Dendritic cell treated with granulocyte-macrophage colony-stimulating factor and Interleukin-4, amounts not matched to agents 40 ng/mL and 50 ng/mL, for 4 days (primary cell): ENCODE data around the gene ARHGAP18.
A peak's percentile ranks its signal among the peaks of the same experiment; 100 is the strongest.

ENCODE experiments used
- H3K27ac Mint-ChIP-seq: one replicate; pipeline ENCODE4 v1.8.0; 2022; ENCODE audit warnings: mild to moderate bottlenecking, mixed read lengths
- H3K27me3 Mint-ChIP-seq: one replicate; pipeline ENCODE4 v1.8.0; 2022; ENCODE audit warnings: mild to moderate bottlenecking, mixed read lengths
- H3K36me3 Mint-ChIP-seq: one replicate; pipeline ENCODE4 v1.8.0; 2022; ENCODE audit warnings: low read depth, mixed read lengths
- H3K4me1 Mint-ChIP-seq: one replicate; pipeline ENCODE4 v1.8.0; 2022; ENCODE audit warnings: low read depth, mixed read lengths
- H3K4me3 Mint-ChIP-seq: one replicate; pipeline ENCODE4 v1.8.0; 2022; ENCODE audit warnings: mild to moderate bottlenecking, moderate library complexity, mixed read lengths
- H3K9me3 Mint-ChIP-seq: one replicate; pipeline ENCODE4 v1.8.0; 2022; ENCODE audit warnings: mixed read lengths
- intact Hi-C: fragments of 100-400 bp; cut with micrococcal nuclease; formaldehyde crosslinking; loops from one replicate; pipeline ENCODE4 v1.15.0; 2022

The ARHGAP18 gene, protein sequence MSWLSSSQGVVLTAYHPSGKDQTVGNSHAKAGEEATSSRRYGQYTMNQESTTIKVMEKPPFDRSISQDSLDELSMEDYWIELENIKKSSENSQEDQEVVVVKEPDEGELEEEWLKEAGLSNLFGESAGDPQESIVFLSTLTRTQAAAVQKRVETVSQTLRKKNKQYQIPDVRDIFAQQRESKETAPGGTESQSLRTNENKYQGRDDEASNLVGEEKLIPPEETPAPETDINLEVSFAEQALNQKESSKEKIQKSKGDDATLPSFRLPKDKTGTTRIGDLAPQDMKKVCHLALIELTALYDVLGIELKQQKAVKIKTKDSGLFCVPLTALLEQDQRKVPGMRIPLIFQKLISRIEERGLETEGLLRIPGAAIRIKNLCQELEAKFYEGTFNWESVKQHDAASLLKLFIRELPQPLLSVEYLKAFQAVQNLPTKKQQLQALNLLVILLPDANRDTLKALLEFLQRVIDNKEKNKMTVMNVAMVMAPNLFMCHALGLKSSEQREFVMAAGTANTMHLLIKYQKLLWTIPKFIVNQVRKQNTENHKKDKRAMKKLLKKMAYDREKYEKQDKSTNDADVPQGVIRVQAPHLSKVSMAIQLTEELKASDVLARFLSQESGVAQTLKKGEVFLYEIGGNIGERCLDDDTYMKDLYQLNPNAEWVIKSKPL

GRCh38 chr6:129709769-129710449 lies at the start of gene ARHGAP18:
TSS of gene ARHGAP18 (minus strand) at chr6:129710177. CDS start at chr6:129710136, 41 bp downstream.
- Mint-ChIP-seq H3K36me3 (peaks cover 51% of the 10 kb centered on the region), H3K9me3 (no peaks in the 10 kb centered on the region), H3K27ac (peak within 1 kb of the TSS; percentile 87), H3K27me3 (no peaks in the 10 kb centered on the region), H3K4me3 (peak within 1 kb of the TSS; percentile 96), H3K4me1 (peaks cover 39% of the 10 kb centered on the region)
- intact Hi-C loops: loop anchor here (1.0 to 5.0 kb wide), 2 partner anchors 38 to 68 kb away; no protein-coding TSS in a partner anchor

GRCh38 chr6:129755787-129756186 lies 45.8 kb upstream of the ARHGAP18 start:
- Mint-ChIP-seq H3K4me3 (no peak overlapping the region), H3K27ac (no peak overlapping the region), H3K4me1 (peaks cover 5% of the 10 kb centered on the region), H3K27me3 (peaks cover 3% of the 10 kb centered on the region), H3K9me3 (no peaks in the 10 kb centered on the region), H3K36me3 (no peaks in the 10 kb centered on the region)
- intact Hi-C loops: no loop called here

DNA sequence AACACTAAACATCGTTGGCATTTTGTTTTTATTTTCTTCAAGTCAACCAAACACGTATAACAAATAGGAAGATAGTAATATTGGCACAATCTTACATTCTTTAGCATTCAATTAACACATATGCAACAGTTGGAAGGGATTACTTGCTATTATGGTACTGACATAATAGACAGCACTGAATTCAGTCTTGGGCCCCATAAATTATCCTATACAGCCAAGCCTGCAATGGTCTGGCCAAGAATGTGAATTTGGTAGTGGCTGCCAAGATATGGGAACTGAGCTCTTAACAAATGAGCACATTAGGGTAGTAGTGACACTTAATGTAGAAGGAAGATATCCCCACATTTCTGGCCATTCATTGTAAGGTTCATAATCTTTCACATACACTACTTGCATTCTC lies 44.8 kb upstream of the ARHGAP18 start:
- Mint-ChIP-seq H3K4me1 (peaks cover 9% of the 10 kb centered on the region), H3K27me3 (peaks cover 1% of the 10 kb centered on the region), H3K36me3 (no peaks in the 10 kb centered on the region), H3K9me3 (no peaks in the 10 kb centered on the region), H3K27ac (no peak overlapping the region), H3K4me3 (no peak overlapping the region)
- intact Hi-C loops: no loop called here

- no peaks in the 10 kb centered on the region for H3K9me3 Mint-ChIP-seq
- H3K27me3 Mint-ChIP-seq: peaks cover 1% of the 10 kb centered on the region
- intact Hi-C loops: no loop called here
- no peak overlapping the region for H3K27ac Mint-ChIP-seq
- peaks cover 22% of the 10 kb centered on the region for H3K4me1 Mint-ChIP-seq
- H3K36me3 Mint-ChIP-seq: no peaks in the 10 kb centered on the region
- H3K4me3 Mint-ChIP-seq: no peak overlapping the region
Measured at GRCh38 chr6:129753422-129753821, 43.4 kb upstream of the ARHGAP18 start.

DNA sequence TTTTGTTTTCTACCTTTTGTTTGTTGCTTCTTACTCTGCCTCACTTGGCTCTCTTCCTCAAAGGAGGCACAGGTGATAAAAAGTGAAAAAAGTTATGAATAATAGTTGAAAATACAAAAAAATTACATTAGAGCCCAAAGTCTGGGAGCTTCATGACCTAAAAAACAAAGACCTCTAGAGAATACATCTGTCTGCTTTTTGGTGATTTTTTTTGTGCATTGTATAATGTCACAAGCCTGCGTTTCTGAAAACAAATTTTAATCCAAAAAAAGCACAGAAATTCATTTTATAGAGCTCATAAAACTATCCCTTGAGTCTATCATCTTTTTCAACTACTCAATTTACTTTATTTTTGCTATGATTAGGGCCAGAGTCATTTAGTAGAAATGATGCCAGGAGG lies 41.4 kb upstream of the ARHGAP18 start:
- Mint-ChIP-seq H3K27ac (no peak overlapping the region), H3K4me1 (peaks cover 26% of the 10 kb centered on the region), H3K4me3 (no peak overlapping the region), H3K9me3 (no peaks in the 10 kb centered on the region), H3K27me3 (peaks cover under 1% of the 10 kb centered on the region), H3K36me3 (no peaks in the 10 kb centered on the region)
- intact Hi-C loops: no loop called here

DNA sequence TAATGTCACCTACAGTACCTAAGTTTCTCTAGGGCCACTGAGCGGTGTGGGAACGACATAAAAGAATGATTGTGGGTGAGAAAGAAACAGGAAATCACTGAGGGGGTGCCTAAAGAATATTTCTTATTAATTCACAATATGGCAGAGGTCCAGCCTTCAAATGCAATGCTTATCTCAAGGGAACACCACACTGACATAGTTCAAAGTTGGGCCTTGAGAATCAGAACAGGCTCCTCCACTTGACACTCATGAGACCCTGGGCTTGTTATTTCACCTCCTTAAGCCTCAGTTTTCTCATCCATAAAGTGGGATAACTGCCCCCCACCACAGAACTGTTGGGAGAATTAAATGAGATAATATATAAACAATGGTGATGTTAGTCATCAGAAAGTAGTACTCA lies 40.4 kb upstream of the ARHGAP18 start:
- Mint-ChIP-seq H3K9me3 (no peaks in the 10 kb centered on the region), H3K27me3 (no peaks in the 10 kb centered on the region), H3K4me1 (peaks cover 26% of the 10 kb centered on the region), H3K36me3 (no peaks in the 10 kb centered on the region), H3K27ac (no peak overlapping the region), H3K4me3 (no peak overlapping the region)
- intact Hi-C loops: loop anchor here (1.0 kb wide), 1 partner anchor 76 kb away; no protein-coding TSS in a partner anchor

- Mint-ChIP-seq H3K4me3 (no peak overlapping the region), H3K27me3 (no peaks in the 10 kb centered on the region), H3K9me3 (no peaks in the 10 kb centered on the region), H3K27ac (no peak overlapping the region), H3K36me3 (no peaks in the 10 kb centered on the region), H3K4me1 (peaks cover 26% of the 10 kb centered on the region)
- intact Hi-C loops: loop anchor here (1.0 kb wide), 1 partner anchor 75 kb away; no protein-coding TSS in a partner anchor
Measured at GRCh38 chr6:129749749-129750120, 39.8 kb upstream of the ARHGAP18 start.

GRCh38 chr6:129748901-129749748 lies 39.1 kb upstream of the ARHGAP18 start:
- Mint-ChIP-seq H3K4me1 (peaks cover 26% of the 10 kb centered on the region), H3K36me3 (no peaks in the 10 kb centered on the region), H3K27me3 (no peaks in the 10 kb centered on the region), H3K4me3 (no peak overlapping the region), H3K9me3 (no peaks in the 10 kb centered on the region), H3K27ac (no peak overlapping the region)
- intact Hi-C loops: no loop called here

- no peaks in the 10 kb centered on the region for H3K27me3 Mint-ChIP-seq
- intact Hi-C loops: no loop called here
- no peak overlapping the region for H3K4me3 Mint-ChIP-seq
- H3K4me1 Mint-ChIP-seq: peaks cover 21% of the 10 kb centered on the region
- no peak overlapping the region for H3K27ac Mint-ChIP-seq
- no peaks in the 10 kb centered on the region for H3K9me3 Mint-ChIP-seq
- H3K36me3 Mint-ChIP-seq: no peaks in the 10 kb centered on the region
Measured at GRCh38 chr6:129748212-129748900, 38.4 kb upstream of the ARHGAP18 start.

DNA sequence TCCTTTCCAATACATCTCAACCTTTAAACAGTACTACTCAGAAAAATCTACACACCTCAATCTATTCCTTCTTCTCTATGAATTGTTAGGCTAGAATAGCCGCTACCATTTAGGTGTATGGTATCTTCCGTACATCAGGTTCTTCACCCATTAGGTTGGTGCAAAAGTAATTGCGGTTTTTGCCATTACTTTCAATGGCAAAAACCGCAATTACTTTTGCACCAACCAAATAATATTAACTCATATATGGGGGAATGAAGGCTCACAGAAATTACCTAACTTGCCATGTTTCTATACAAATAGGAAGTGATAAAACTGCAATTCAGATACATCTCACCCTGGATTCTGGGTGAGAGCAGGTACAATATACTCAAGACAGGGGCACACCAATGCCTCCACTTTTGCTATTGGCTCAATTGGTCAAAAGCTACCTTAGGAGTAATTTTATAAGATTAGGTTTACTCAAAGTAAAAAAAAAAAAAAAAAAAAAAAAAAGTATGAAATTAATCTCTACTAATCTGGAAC lies 37.7 kb upstream of the ARHGAP18 start:
- intact Hi-C loops: no loop called here
- Mint-ChIP-seq H3K36me3 (no peaks in the 10 kb centered on the region), H3K4me1 (peaks cover 21% of the 10 kb centered on the region), H3K27ac (no peak overlapping the region), H3K9me3 (no peaks in the 10 kb centered on the region), H3K4me3 (no peak overlapping the region), H3K27me3 (no peaks in the 10 kb centered on the region)

DNA sequence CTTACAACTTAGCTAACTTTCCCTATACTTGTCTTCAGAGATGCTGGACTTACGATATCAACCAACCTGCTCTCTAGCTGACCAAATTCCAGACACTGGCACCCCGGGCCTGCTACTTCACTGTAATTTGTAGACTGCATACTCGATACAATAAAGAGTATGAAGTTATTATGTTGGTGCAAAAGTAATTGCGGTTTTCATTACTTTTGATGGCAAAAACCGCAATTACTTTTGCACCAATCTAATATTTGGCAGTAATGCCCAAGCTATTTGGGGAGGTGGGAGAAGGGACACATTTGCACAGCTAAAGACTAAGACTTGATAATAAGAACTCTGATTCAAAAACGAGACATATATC lies 34.9 kb upstream of the ARHGAP18 start:
- H3K4me3 Mint-ChIP-seq: no peak overlapping the region
- H3K27ac Mint-ChIP-seq: no peak overlapping the region
- intact Hi-C loops: no loop called here
- H3K9me3 Mint-ChIP-seq: no peaks in the 10 kb centered on the region
- H3K36me3 Mint-ChIP-seq: no peaks in the 10 kb centered on the region
- H3K4me1 Mint-ChIP-seq: peaks cover 18% of the 10 kb centered on the region
- H3K27me3 Mint-ChIP-seq: peaks cover 1% of the 10 kb centered on the region

GRCh38 chr6:129744201-129744879 lies 34.4 kb upstream of the ARHGAP18 start:
- H3K4me1 Mint-ChIP-seq: peaks cover 12% of the 10 kb centered on the region
- H3K36me3 Mint-ChIP-seq: no peaks in the 10 kb centered on the region
- no peak overlapping the region for H3K27ac Mint-ChIP-seq
- no peaks in the 10 kb centered on the region for H3K9me3 Mint-ChIP-seq
- intact Hi-C loops: no loop called here
- no peak overlapping the region for H3K4me3 Mint-ChIP-seq
- H3K27me3 Mint-ChIP-seq: peaks cover 1% of the 10 kb centered on the region
